GM23338 (cell line): ENCODE data around the gene FARP1. TPM values are rescaled to one million over a fixed set of nuclear protein-coding genes. Genes with fewer than 3 reads are reported as not detected.

Source experiments
- ATAC-seq: fragments of 200-7000 bp; cut with Tn5 transposase; 3 replicates; pipeline ENCODE4 v1.9.1; 2020
- DNase-seq: peaks from one replicate; pipeline ENCODE4 v3.0.0-alpha.2; 2015; ENCODE audit warnings: low spot score
- H2AFZ ChIP-seq: fragments of 200-600 bp; sonication (generic); 2 replicates; pipeline ENCODE4 v1.8.0; 2016; ENCODE audit warnings: antibody characterized with exemption, mild to moderate bottlenecking, moderate library complexity
- H3F3A ChIP-seq: fragments of 200-600 bp; sonication (generic); replicated peaks from 2 replicates; pipeline ENCODE4 v1.8.0; 2017; ENCODE audit warnings: antibody characterized with exemption, mixed run types, low read depth
- H3K27ac ChIP-seq: fragments of 200-600 bp; sonication (generic); 2 replicates; pipeline ENCODE4 v1.6.1; 2016; ENCODE audit warnings: low read depth
- H3K27me3 ChIP-seq: fragments of 200-600 bp; sonication (generic); 2 replicates; pipeline ENCODE4 v1.8.0; 2016; ENCODE audit warnings: mild to moderate bottlenecking, mixed run types, moderate library complexity; ENCODE audit not compliant: insufficient read depth
- H3K36me3 ChIP-seq: fragments of 200-600 bp; sonication (generic); 2 replicates; pipeline ENCODE4 v1.8.0; 2016; ENCODE audit warnings: mild to moderate bottlenecking; ENCODE audit not compliant: insufficient read depth
- H3K4me1 ChIP-seq: fragments of 200-600 bp; sonication (generic); 2 replicates; pipeline ENCODE4 v1.8.0; 2016; ENCODE audit warnings: mild to moderate bottlenecking, moderate library complexity; ENCODE audit not compliant: insufficient read depth
- H3K4me2 ChIP-seq: fragments of 200-600 bp; sonication (generic); 2 replicates; pipeline ENCODE4 v1.7.1; 2017; ENCODE audit warnings: mixed run types
- H3K4me3 ChIP-seq: fragments of 200-600 bp; sonication (generic); 2 replicates; pipeline ENCODE4 v1.6.1; 2016; ENCODE audit warnings: mixed run types
- H3K79me2 ChIP-seq: fragments of 200-600 bp; sonication (generic); replicated peaks from 2 replicates; pipeline ENCODE4 v1.8.0; 2017; ENCODE audit warnings: mild to moderate bottlenecking; ENCODE audit not compliant: insufficient read depth
- H3K9me2 ChIP-seq: fragments of 200-600 bp; sonication (generic); 2 replicates; pipeline ENCODE4 v1.8.0; 2017; ENCODE audit not compliant: insufficient read depth
- H4K20me1 ChIP-seq: fragments of 200-600 bp; sonication (generic); replicated peaks from 2 replicates; pipeline ENCODE4 v1.8.0; 2017; ENCODE audit warnings: mild to moderate bottlenecking; ENCODE audit not compliant: insufficient read depth
- H3K27ac Mint-ChIP-seq: 2 replicates; pipeline ENCODE4 v1.8.0; 2020; ENCODE audit warnings: inconsistent platforms, mild to moderate bottlenecking, moderate library complexity, mixed read lengths
- H3K27me3 Mint-ChIP-seq: 3 replicates; pipeline ENCODE4 v1.8.0; 2022; ENCODE audit warnings: low read depth, mild to moderate bottlenecking, moderate library complexity, mixed read lengths, inconsistent platforms; ENCODE audit not compliant: insufficient read depth, poor library complexity
- H3K36me3 Mint-ChIP-seq: 3 replicates; pipeline ENCODE4 v1.8.0; 2021; ENCODE audit warnings: low read depth, mild to moderate bottlenecking, inconsistent platforms, moderate library complexity, mixed read lengths
- H3K4me1 Mint-ChIP-seq: 3 replicates; pipeline ENCODE4 v1.8.0; 2020; ENCODE audit warnings: mild to moderate bottlenecking, inconsistent platforms, mixed read lengths
- H3K4me3 Mint-ChIP-seq: 3 replicates; pipeline ENCODE4 v1.8.0; 2021; ENCODE audit warnings: moderate library complexity, mild to moderate bottlenecking, inconsistent platforms, mixed read lengths
- H3K9me3 Mint-ChIP-seq: 3 replicates; pipeline ENCODE4 v1.8.0; 2020; ENCODE audit warnings: moderate library complexity, mild to moderate bottlenecking, inconsistent platforms, mixed read lengths
- CREB1 ChIP-seq: fragments of 250-450 bp; sonication (Bioruptor Pico); IDR thresholded peaks from 2 replicates; pipeline ENCODE4 v1.5.0; 2020; ENCODE audit warnings: low read depth, mild to moderate bottlenecking, moderate library complexity
- EZH2 ChIP-seq: fragments of 200-600 bp; sonication (generic); IDR thresholded peaks from one replicate; pipeline ENCODE4 v1.8.0; 2017; ENCODE audit warnings: antibody characterized with exemption, mild to moderate bottlenecking, low read depth; ENCODE audit not compliant: unreplicated experiment
- EZH2phosphoT487 ChIP-seq: fragments of 200-600 bp; sonication (generic); IDR thresholded peaks from one replicate; pipeline ENCODE4 v1.8.1; 2018; ENCODE audit warnings: antibody characterized with exemption; ENCODE audit not compliant: unreplicated experiment
- JUNB ChIP-seq: IDR thresholded peaks from one replicate; pipeline ENCODE4 v1.6.1; 2016; ENCODE audit warnings: antibody characterized with exemption; ENCODE audit not compliant: unreplicated experiment
- NANOG ChIP-seq: IDR thresholded peaks from 2 replicates; pipeline ENCODE4 v1.6.1; 2016; ENCODE audit warnings: antibody characterized with exemption, borderline replicate concordance
- POLR2AphosphoS5 ChIP-seq: IDR thresholded peaks from 2 replicates; pipeline ENCODE4 v1.6.1; 2016; ENCODE audit warnings: antibody characterized with exemption, low read depth
- STAT1 ChIP-seq: IDR thresholded peaks from one replicate; pipeline ENCODE4 v1.6.1; 2016; ENCODE audit warnings: antibody characterized with exemption; ENCODE audit not compliant: unreplicated experiment
- ZNF114 ChIP-seq: fragments of 250-450 bp; sonication (Bioruptor Pico); IDR thresholded peaks from 2 replicates; pipeline ENCODE4 v1.5.0; 2020; ENCODE audit warnings: mild to moderate bottlenecking, moderate library complexity
- polyA plus RNA-seq: library from polyadenylated mRNA; unstranded; fragments of >200 nt; fragmentation: Nextera tagmentation; extraction: Ambion mirVana; gene quantifications from 2 replicates; pipeline ENCODE4 v1.2.1, GENCODE V29; 2016
- total RNA-seq: library from RNA; depleted of rRNA; stranded (reverse); fragments of >200 nt; shearing (Covaris generic); gene quantifications from 2 replicates; pipeline ENCODE4 v1.2.3, GENCODE V29; 2014
- TF ChIP-seq, protein P1 (sequence below): fragments of 250-450 bp; sonication (Bioruptor Pico); IDR thresholded peaks from 2 replicates; pipeline ENCODE4 v1.5.0; 2020; ENCODE audit warnings: mild to moderate bottlenecking, moderate library complexity
- TF ChIP-seq, protein P2 (sequence below): IDR thresholded peaks from one replicate; pipeline ENCODE4 v1.6.1; 2018; ENCODE audit warnings: antibody characterized with exemption; ENCODE audit not compliant: unreplicated experiment
- TF ChIP-seq, protein P3 (sequence below): IDR thresholded peaks from 2 replicates; pipeline ENCODE4 v1.6.1; 2016; ENCODE audit warnings: antibody characterized with exemption
- TF ChIP-seq, protein P4 (sequence below), 2 experiments: fragments of 200-600 bp in 1 of 2; sonication (generic) in 1 of 2; conservative IDR thresholded peaks; 2 replicates each; pipeline versions ENCODE4 v1.5.1 to v1.6.1; 2016 to 2017; ENCODE audit warnings: antibody characterized with exemption in 2 of 2, low read depth in 2 of 2, mild to moderate bottlenecking in 2 of 2, moderate library complexity in 1 of 2

Gene FARP1
- total and polyA plus RNA-seq, 2 experiments from 2014 or later = 53.6 to 82.5 TPM

DNA sequence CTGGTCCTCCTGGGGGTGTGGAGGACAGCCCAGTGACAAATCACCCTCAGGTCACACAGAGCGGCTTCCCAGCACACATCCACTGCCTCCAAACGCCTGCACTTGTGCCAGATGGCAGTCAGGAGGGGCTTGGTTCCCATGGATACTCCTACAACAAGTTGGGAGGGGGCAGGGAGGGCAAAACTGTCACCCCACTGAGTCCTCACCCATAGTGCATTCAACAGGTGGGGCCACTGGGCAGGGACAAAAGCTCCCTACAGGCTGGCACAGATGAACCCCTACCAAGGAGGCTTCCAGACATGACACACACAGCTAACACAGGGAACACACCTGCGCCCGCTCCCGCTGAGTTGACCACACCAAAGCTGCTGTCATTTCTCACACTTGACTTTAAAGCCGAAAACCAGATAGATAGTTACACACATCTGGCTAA is 313.5 kb downstream of the FARP1 start (continued):
- TF ChIP-seq, protein P1, sequence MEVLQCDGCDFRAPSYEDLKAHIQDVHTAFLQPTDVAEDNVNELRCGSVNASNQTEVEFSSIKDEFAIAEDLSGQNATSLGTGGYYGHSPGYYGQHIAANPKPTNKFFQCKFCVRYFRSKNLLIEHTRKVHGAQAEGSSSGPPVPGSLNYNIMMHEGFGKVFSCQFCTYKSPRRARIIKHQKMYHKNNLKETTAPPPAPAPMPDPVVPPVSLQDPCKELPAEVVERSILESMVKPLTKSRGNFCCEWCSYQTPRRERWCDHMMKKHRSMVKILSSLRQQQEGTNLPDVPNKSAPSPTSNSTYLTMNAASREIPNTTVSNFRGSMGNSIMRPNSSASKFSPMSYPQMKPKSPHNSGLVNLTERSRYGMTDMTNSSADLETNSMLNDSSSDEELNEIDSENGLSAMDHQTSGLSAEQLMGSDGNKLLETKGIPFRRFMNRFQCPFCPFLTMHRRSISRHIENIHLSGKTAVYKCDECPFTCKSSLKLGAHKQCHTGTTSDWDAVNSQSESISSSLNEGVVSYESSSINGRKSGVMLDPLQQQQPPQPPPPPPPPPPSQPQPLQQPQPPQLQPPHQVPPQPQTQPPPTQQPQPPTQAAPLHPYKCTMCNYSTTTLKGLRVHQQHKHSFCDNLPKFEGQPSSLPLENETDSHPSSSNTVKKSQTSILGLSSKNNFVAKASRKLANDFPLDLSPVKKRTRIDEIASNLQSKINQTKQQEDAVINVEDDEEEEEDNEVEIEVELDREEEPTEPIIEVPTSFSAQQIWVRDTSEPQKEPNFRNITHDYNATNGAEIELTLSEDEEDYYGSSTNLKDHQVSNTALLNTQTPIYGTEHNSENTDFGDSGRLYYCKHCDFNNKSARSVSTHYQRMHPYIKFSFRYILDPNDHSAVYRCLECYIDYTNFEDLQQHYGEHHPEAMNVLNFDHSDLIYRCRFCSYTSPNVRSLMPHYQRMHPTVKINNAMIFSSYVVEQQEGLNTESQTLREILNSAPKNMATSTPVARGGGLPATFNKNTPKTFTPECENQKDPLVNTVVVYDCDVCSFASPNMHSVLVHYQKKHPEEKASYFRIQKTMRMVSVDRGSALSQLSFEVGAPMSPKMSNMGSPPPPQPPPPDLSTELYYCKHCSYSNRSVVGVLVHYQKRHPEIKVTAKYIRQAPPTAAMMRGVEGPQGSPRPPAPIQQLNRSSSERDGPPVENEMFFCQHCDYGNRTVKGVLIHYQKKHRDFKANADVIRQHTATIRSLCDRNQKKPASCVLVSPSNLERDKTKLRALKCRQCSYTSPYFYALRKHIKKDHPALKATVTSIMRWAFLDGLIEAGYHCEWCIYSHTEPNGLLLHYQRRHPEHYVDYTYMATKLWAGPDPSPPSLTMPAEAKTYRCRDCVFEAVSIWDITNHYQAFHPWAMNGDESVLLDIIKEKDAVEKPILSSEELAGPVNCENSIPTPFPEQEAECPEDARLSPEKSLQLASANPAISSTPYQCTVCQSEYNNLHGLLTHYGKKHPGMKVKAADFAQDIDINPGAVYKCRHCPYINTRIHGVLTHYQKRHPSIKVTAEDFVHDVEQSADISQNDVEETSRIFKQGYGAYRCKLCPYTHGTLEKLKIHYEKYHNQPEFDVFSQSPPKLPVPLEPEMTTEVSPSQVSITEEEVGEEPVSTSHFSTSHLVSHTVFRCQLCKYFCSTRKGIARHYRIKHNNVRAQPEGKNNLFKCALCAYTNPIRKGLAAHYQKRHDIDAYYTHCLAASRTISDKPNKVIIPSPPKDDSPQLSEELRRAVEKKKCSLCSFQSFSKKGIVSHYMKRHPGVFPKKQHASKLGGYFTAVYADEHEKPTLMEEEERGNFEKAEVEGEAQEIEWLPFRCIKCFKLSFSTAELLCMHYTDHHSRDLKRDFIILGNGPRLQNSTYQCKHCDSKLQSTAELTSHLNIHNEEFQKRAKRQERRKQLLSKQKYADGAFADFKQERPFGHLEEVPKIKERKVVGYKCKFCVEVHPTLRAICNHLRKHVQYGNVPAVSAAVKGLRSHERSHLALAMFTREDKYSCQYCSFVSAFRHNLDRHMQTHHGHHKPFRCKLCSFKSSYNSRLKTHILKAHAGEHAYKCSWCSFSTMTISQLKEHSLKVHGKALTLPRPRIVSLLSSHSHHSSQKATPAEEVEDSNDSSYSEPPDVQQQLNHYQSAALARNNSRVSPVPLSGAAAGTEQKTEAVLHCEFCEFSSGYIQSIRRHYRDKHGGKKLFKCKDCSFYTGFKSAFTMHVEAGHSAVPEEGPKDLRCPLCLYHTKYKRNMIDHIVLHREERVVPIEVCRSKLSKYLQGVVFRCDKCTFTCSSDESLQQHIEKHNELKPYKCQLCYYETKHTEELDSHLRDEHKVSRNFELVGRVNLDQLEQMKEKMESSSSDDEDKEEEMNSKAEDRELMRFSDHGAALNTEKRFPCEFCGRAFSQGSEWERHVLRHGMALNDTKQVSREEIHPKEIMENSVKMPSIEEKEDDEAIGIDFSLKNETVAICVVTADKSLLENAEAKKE (CRISPR knock-in tag) = no peak
- TF ChIP-seq ZNF114 (no peak), NANOG (no peak), POLR2AphosphoS5 (no peak), CREB1 (CRISPR knock-in tag) (no peak)

DNA sequence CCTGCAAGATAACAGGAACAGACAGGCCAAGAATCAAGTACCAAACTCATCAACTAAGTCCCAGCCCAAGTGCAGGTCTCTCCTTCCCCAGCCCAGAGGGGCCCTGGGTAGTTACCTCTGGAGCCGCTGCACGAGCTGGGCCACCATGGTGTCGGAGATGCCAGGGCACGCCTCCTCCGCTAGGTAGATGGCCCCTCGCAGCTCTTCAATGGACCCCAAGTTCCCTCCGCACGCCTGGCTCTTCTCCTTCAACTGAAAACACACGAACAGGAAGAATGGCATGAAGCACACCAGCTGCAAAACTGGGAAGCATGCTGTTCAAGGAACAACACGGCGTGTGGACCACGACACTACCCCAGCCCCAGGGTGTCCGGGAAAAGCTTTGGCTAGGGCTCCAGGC is 314.2 kb downstream of the FARP1 start:
- Mint-ChIP-seq H3K27ac (no peak overlapping the region), H3K27me3 (peaks cover 6% of the 10 kb centered on the region), H3K4me3 (no peak overlapping the region), H3K9me3 (no peaks in the 10 kb centered on the region; the same call in 2 of the 3 replicates), H3K4me1 (peaks cover 4% of the 10 kb centered on the region), H3K36me3 (peaks cover 73% of the 10 kb centered on the region)
- no peaks in the 10 kb centered on the region for H3K9me2 ChIP-seq
- H3K79me2 ChIP-seq = peaks cover 5% of the 10 kb centered on the region; the same call in 1 of the 2 replicates
- no peak overlapping the region for H3K4me2 ChIP-seq
- peaks cover 2% of the 10 kb centered on the region for H3K4me1 ChIP-seq
- no peaks in the 10 kb centered on the region for H3K27me3 ChIP-seq
- H3K36me3 ChIP-seq = peaks cover 10% of the 10 kb centered on the region
- H2AFZ ChIP-seq = no peak overlapping the region
- ATAC-seq (no peak), DNase-seq (no peak)
- no peak overlapping the region for H3K4me3 ChIP-seq
- no peaks in the 10 kb centered on the region for H3F3A ChIP-seq
- H4K20me1 ChIP-seq = peaks cover 5% of the 10 kb centered on the region
- H3K27ac ChIP-seq = no peak overlapping the region
- no peak for TF ChIP-seq EZH2
- no peak for TF ChIP-seq CREB1 (CRISPR knock-in tag)
- TF ChIP-seq, protein P2, sequence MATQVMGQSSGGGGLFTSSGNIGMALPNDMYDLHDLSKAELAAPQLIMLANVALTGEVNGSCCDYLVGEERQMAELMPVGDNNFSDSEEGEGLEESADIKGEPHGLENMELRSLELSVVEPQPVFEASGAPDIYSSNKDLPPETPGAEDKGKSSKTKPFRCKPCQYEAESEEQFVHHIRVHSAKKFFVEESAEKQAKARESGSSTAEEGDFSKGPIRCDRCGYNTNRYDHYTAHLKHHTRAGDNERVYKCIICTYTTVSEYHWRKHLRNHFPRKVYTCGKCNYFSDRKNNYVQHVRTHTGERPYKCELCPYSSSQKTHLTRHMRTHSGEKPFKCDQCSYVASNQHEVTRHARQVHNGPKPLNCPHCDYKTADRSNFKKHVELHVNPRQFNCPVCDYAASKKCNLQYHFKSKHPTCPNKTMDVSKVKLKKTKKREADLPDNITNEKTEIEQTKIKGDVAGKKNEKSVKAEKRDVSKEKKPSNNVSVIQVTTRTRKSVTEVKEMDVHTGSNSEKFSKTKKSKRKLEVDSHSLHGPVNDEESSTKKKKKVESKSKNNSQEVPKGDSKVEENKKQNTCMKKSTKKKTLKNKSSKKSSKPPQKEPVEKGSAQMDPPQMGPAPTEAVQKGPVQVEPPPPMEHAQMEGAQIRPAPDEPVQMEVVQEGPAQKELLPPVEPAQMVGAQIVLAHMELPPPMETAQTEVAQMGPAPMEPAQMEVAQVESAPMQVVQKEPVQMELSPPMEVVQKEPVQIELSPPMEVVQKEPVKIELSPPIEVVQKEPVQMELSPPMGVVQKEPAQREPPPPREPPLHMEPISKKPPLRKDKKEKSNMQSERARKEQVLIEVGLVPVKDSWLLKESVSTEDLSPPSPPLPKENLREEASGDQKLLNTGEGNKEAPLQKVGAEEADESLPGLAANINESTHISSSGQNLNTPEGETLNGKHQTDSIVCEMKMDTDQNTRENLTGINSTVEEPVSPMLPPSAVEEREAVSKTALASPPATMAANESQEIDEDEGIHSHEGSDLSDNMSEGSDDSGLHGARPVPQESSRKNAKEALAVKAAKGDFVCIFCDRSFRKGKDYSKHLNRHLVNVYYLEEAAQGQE = no peak
- TF ChIP-seq EZH2phosphoT487 = no peak
- no peak for TF ChIP-seq NANOG
- TF ChIP-seq POLR2AphosphoS5 = no peak
- TF ChIP-seq, protein P3, sequence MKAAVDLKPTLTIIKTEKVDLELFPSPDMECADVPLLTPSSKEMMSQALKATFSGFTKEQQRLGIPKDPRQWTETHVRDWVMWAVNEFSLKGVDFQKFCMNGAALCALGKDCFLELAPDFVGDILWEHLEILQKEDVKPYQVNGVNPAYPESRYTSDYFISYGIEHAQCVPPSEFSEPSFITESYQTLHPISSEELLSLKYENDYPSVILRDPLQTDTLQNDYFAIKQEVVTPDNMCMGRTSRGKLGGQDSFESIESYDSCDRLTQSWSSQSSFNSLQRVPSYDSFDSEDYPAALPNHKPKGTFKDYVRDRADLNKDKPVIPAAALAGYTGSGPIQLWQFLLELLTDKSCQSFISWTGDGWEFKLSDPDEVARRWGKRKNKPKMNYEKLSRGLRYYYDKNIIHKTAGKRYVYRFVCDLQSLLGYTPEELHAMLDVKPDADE = no peak
- TF ChIP-seq, protein P4, sequence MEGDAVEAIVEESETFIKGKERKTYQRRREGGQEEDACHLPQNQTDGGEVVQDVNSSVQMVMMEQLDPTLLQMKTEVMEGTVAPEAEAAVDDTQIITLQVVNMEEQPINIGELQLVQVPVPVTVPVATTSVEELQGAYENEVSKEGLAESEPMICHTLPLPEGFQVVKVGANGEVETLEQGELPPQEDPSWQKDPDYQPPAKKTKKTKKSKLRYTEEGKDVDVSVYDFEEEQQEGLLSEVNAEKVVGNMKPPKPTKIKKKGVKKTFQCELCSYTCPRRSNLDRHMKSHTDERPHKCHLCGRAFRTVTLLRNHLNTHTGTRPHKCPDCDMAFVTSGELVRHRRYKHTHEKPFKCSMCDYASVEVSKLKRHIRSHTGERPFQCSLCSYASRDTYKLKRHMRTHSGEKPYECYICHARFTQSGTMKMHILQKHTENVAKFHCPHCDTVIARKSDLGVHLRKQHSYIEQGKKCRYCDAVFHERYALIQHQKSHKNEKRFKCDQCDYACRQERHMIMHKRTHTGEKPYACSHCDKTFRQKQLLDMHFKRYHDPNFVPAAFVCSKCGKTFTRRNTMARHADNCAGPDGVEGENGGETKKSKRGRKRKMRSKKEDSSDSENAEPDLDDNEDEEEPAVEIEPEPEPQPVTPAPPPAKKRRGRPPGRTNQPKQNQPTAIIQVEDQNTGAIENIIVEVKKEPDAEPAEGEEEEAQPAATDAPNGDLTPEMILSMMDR (conservative IDR thresholded peaks at IDR 0.05; ENCODE audit: low read depth in 2 of 2) = no peak
- no peak for TF ChIP-seq JUNB
- TF ChIP-seq STAT1 = no peak
